GM18907 (cell line): ENCODE data around the gene MEIS1.
"Not testable (repeated sequence)": the region's sequence is repeated elsewhere in the genome, so short reads cannot be mapped to it uniquely, and the experiment has no call there.

Experiments used
- ATAC-seq: cut with Tn5 transposase; IDR thresholded peaks from one replicate; pipeline ENCODE4 v1.9.1; 2021; ENCODE audit warnings: mild to moderate bottlenecking, moderate library complexity; ENCODE audit not compliant: unreplicated experiment

Gene MEIS1

GRCh38 chr2:66466433-66466832 lies 31.5 kb downstream of the MEIS1 start:
- no peak for ATAC-seq

DNA sequence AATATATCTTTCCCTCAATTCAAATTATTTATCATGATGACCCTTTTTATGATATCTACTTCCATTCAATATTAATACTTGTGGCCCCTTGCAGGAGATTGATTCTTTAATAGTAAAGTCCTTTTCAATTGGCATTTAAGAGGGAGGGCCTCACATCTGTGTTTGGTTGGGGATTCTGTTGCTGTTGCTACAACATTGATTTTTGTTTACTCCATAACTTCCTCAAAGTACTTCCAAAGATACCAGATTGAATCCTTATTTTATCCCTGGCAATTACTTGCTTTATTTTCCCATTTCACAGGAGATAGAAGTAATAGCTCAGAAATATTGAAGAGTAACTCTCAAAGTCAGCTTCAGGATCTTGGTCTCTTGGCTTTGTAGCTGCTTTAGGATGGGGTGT lies 32.8 kb downstream of the MEIS1 start:
- no peak for ATAC-seq

DNA sequence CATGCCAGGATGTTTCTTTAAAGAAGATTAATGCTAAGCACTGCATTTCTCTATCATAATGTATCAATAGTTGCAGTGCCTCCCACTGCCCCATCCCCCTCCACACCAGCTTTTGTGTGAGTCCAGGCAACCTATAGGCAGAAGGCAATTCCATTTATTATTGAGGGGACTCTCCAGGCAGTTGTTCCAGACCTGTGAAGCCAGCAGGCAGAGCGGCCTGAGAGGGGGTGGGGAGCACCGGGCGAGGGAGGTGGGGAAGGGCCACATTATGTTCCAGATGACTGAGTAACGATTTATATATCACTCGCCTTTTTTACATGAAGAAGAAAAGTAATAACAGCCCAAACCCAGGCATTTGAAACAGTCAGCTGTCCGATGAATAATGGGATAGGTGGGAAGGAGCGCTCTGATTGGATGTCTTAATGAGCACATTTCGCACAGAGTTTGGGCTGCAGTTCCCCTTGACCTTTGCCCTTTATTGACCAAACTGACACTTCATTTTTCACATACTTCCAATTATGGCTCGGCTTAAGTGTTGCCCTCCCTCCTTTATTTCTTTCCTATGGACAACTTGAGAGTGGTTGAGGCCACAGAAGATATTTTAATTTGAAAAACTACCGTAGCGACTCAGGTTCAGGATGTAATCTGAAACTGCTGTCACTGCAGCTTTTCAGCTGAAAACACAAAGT lies 34.4 kb downstream of the MEIS1 start:
- no peak for ATAC-seq

DNA sequence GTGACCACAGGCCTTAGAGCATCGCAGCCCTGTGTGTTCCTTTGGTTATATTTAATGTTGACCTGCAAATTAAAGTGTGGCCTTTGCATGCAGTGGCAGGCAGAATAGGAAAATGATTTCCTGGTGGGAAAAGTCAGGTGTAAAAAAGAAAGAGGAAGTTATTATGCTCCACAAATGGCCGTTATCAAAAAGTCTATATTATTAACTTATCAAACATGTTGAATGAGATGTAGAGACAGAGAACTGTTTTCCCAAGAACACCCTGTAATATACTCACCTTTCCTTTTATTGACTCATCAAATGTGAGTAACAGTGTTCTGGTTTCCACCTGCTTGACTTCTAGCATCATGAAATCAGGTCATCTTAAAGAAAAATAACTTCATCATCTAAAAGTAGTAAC lies 35.3 kb downstream of the MEIS1 start:
- ATAC-seq: no peak

GRCh38 chr2:66472225-66472843 lies 37.4 kb downstream of the MEIS1 start:
- no peak for ATAC-seq

DNA sequence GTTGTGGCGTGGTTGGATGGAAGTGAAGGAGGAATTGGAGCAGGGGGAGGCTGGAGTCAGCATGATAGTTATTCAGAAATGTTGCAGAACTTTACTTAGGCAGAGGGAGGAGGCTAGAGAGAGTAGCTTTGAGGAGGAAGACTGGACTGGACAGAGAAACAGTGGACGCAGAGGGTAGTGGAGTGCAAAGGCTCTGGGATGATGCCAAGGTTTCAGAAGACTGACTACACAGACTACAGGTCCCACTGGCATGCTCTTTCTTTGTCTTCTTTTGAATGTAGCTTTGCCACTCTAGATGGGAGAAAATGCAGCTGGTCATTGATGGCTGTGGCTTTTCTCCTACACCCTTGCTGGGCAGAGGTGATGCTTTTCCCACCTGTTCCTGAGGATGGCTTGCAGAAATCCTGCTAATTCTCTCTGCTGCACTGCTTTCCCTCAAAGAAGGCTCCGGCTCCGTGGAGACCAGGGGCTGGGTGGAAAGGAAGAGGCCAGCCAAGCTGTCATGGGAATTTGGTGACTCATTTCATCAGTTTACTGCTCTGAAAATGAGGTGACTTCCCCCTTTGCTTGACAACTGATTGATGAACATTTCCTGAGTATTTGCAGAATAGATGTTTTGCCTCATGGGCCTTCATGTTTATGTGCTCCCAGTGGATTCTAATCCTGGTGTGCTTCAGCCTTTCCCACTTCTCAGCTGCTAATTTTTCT lies 42.4 kb downstream of the MEIS1 start:
- no peak for ATAC-seq

DNA sequence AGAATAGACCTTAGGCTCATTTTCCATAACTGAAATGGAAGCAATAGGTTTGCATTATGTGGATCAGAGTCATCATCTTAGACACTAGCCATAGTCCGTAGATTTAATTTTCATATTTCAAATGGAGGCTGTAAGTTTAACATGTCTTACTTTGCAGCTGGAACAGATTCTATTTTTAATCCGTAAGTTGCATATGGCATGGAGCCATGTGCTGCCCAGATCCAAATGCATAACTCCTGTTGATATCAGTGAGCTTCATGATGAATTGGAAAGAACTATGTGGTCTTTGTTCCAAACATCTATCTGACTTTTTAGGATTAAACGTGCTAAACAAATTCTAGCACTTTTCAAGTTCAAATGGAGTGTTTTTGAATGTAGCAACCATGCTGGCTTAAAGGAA lies 43.4 kb downstream of the MEIS1 start:
- no peak for ATAC-seq

DNA sequence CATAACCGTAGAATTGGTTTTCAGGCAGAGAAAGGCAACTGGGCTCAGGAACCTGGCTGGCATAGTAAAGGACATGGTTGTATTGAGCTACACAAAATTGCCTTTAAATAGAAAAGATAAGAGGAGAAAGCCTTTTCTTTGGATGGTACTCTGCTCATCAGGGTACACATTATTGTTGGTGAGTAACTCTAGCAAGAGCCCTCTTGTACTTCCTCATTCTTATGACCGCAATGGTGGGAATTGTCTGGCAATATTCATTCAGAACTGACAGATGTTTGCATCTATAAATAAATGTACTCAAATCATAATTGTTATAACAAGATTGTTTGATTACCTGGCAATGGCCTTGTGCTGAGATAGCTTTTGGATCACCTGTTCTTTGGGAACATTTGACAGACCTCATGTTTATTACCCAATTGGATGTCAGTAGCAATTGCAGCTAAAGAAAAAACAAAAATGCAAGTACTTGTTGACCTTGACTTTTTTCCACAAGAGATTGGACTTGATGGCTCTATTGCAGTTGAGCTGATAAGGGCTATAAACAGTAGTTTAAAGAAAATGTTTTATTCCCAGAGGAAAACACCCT lies 43.9 kb downstream of the MEIS1 start:
- ATAC-seq: no peak

DNA sequence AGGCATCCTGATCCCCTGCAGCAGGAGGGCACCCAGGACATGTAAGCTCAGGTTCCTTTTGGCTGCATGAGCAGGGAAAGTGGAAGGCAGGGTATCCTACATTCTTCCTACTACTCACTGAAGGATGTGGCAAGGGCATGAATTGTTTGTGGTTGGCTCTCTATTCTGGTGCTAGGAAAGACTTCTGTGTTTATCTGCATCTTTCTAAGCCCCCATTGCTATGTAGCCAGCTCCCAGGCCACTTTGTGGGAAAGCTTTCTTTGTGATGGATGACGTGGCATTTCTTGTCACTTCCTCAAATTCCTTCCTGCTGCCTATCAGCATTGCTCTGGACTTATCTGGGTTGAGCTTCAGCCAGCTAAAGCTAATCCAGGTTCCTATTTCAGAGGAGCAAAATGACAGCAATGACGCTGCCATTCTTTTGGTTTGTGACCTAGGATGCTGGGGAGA lies 46.2 kb downstream of the MEIS1 start:
- no peak for ATAC-seq

DNA sequence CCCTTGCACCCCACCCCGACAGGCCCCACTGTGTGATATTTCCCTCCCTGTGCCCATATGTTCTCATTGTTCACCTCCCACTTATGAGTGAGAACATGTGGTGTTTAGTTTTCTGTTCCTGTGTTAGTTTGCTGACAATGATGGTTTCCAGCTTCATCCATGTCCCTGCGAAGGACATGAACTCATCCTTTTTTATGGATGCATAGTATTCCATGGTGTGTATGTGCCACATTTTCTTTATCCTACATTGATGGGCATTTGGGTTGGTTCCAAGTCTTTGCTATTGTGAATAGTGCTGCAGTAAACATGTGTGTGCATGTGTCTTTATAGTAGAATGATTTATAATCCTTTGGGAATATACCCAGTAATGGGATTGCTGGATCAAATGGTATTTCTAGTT lies 50.3 kb downstream of the MEIS1 start:
- not testable (repeated sequence) for ATAC-seq

DNA sequence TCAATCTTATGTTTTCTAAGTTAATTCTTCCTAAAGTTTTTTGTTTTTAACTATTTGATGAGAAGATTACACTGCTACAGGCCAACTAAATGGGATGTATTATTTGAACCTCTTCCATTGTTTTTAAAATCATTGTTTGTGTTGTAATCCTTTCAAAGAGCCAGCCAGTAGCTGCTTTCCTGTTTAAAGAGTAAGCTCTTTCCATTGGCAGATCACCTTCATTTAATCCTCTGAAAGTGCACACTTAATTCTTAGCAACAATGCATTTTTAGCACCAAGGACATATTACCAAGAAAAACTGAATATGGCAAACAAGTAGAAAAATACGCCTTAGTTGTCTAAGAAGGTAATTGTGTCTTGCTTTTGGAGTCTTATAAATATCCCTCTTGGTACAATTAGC lies 54.0 kb downstream of the MEIS1 start:
- ATAC-seq: no peak

DNA sequence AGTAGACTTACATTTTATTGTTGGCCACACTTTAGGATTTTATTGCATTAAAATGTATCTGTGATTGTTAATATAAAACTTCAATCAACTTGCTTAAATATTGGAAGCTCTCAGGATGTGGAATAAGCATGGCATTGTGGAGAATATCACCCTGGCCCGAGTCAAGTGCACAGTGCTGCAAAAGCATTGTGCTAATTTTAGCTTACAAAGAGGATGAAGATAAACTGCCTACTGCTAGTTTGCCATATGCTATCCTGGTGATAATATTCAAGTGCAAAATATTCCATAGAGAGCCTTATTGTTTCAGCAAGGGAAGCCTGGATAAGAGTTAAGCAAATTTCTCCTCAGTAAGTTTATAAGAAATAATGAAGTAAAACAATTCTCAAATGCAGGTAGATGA lies 54.5 kb downstream of the MEIS1 start:
- ATAC-seq: no peak

GRCh38 chr2:66490588-66491001 lies 55.7 kb downstream of the MEIS1 start:
- no peak for ATAC-seq

DNA sequence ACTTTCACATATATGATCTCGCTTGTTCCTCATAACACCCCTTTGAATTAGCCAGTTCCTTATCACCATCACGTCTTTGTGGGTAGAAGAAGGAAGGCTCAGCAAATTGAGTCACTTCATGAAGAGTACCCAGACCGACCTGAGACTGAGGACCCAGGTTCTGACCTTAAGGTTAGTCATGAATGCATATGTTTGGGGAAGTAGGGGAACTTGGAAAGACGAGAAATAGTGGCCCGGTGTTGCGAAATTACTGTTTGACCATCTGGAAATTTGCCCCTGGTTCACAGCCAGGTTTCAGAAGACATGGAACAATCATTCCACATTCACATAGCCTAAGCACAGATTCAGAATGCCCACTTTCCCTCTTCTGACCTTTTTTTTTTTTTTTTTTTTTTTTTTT lies 59.8 kb downstream of the MEIS1 start:
- no peak for ATAC-seq

- no peak for ATAC-seq
These were observed 61.1 kb downstream of the MEIS1 start for GRCh38 chr2:66495788-66496640.

GRCh38 chr2:66496670-66497420 lies 61.9 kb downstream of the MEIS1 start:
- ATAC-seq: no peak

DNA sequence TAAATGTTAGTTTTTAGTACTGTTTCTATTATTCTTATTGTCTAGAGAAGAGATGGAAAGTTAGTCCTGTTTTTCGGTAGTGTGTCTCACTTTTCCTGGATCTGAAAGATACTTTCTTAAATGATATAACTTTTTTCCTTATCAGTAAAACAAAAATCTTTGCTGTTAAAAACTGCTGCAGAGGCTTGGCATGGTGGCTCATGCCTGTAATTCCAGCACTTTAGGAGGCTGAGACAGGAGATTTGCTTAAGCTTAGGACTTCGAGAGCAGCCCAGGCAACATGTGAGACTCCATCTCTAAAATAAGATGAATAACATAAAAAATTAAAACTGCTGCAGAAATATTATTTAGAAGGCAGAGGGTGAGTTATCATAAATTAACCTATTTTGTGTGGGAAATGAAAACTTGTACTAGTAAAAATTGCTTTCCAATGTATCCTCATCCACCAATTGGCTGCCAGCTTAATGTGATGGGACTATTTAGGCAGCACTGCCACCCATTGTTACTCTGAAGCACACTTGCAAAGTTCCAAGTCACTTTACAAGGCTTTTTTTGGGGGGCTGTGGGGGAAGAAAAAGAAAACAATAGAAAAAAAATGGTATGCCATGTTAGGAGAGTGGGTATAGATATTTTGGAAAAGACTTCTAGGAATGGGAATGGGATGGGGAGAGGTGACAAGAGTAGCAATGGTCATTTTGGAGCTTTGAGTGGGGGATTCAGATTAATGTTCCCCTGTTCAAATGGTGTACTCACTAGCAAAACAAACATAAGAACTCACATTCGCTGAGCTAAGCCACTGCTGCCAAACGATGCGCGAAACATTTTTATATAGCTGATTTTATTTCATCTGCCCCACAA lies 62.7 kb downstream of the MEIS1 start:
- ATAC-seq: no peak

- no peak for ATAC-seq
These were observed 63.5 kb downstream of the MEIS1 start for GRCh38 chr2:66498289-66498975.

GRCh38 chr2:66501267-66501666 lies 66.3 kb downstream of the MEIS1 start:
- no peak for ATAC-seq
